ENCODE data around the gene PPP1R37.
A peak's percentile ranks its signal among the peaks of the same experiment; 100 is the strongest.

Gene PPP1R37

DNA sequence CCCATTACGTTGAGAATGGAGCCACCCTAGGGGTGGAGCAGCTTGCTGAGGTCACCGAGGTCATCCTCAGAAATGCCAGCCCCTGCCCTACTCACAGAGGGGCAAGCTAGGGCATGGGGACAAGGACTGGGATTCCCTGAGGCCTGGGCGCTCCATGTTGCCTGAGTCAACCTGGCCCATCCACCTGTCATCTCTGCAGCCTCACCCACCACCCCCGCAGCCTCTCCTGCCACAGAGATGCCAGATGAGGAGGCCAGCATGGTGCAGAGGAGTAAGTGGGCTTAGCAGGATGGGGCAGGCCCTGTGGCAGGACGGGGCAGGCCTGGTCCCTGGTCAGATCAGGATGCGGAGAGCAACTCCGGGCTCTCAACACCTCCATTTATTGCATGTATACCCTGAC, 58.3 kb downstream of the PPP1R37 start:
- ChIA-PET CTCF (interaction anchor here (1.4 to 3.1 kb wide), 3 partner anchors 14 to 36 kb away, joined by 3 to 15 read pairs (median 3); no protein-coding TSS in a partner anchor), POLR2A (no interaction called here)
- DNase-seq (ENCODE audit: extremely low spot score): no peak
- TF ChIP-seq, protein P1, sequence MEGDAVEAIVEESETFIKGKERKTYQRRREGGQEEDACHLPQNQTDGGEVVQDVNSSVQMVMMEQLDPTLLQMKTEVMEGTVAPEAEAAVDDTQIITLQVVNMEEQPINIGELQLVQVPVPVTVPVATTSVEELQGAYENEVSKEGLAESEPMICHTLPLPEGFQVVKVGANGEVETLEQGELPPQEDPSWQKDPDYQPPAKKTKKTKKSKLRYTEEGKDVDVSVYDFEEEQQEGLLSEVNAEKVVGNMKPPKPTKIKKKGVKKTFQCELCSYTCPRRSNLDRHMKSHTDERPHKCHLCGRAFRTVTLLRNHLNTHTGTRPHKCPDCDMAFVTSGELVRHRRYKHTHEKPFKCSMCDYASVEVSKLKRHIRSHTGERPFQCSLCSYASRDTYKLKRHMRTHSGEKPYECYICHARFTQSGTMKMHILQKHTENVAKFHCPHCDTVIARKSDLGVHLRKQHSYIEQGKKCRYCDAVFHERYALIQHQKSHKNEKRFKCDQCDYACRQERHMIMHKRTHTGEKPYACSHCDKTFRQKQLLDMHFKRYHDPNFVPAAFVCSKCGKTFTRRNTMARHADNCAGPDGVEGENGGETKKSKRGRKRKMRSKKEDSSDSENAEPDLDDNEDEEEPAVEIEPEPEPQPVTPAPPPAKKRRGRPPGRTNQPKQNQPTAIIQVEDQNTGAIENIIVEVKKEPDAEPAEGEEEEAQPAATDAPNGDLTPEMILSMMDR (IDR thresholded peaks at IDR 0.05; ENCODE audit: control extremely low read depth, extremely low read depth, low read depth, missing control alignments): no peak

DNA sequence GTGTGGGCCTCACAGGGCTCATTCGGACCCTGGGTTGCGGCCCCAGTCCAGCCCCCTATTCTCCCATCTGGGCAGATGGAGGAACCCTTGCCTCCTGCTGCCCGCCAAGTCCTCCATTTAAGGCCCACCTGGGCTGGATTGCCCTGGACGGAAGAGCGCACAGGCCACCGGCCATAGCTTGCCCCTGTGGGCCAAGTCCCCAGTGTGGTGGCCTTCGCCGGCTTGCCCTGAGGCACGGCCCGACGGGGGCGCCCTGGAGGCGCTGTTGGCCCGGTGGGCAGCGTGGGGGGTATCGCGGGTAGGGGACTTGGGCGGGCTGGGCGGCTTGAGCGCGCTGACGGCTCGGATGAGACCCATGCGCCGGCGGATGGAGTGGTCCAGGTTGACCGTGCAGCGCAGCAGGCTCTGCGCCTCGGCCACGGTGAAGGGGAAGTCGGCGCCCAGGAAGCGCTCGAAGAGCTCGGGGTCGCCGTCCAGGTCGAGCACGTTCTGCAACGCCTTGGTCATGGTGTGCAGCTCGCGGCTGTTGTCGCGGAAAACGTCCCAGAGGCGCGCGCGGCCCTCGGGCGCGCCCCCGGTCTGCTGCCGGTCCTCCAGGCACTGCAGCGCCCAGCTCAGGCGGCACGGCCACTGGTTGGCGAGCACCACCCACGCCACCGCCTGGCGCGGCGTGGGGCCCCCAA, 59.0 kb downstream of the PPP1R37 start:
- TF ChIP-seq, protein P1 (IDR thresholded peaks at IDR 0.05; ENCODE audit: control extremely low read depth, extremely low read depth, low read depth, missing control alignments): no peak
- ChIA-PET POLR2A (no interaction called here), CTCF (interaction anchor here (1.0 to 3.1 kb wide), 5 partner anchors 8 to 35 kb away, joined by 3 to 15 read pairs (median 6); partner anchors contain the start of genes BLOC1S3 and TRAPPC6A)
- no peak for DNase-seq (ENCODE audit: extremely low spot score)

DNA sequence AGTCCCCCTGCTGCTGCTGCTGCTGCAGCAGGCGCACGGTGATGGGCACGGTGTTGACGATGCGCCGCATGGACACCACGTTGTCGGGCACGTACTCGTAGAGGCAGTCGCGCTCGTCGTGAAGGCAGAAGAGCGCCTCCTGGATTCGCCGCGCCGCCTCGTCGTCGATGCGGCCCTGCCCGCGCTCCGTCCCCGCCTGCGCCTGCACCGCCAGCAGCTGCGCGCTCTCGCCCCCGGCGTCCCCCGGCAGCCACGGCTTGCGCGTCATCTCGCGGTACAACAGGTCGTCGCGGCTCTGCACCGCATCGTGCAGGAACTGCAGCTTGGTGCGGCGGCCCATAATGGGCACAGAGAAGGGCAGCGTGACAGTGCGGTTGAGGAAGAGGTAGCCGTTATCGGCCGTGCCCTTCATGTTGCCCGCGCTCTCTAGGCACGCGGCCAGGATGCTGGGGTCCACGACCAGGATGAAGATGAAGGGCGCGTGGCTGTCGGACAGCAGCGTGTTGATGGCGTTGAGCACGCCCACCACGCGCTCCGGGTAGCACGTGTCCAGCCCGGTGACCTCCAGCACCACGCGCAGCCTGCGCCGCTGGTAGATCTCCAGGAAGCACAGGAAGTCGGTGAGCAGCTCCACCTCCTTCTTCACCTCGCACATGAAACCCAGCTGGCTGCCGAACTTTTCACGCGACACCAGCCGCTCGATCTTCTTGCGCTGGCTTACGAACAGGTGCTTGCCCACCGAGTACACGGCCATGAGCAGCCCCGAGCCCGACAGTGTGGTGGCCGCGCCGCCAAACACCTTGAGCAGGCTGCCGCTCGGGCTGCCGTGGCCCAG, 59.7 kb downstream of the PPP1R37 start:
- peak; percentile 60 for DNase-seq (ENCODE audit: extremely low spot score)
- CTCF ChIA-PET: interaction anchor here (1.0 to 3.1 kb wide), 5 partner anchors 9 to 34 kb away, joined by 3 to 15 read pairs (median 6); partner anchors contain the start of genes BLOC1S3 and TRAPPC6A
- POLR2A ChIA-PET: no interaction called here
- TF ChIP-seq, protein P1 (IDR thresholded peaks at IDR 0.05; ENCODE audit: control extremely low read depth, extremely low read depth, low read depth, missing control alignments): no peak

DNA sequence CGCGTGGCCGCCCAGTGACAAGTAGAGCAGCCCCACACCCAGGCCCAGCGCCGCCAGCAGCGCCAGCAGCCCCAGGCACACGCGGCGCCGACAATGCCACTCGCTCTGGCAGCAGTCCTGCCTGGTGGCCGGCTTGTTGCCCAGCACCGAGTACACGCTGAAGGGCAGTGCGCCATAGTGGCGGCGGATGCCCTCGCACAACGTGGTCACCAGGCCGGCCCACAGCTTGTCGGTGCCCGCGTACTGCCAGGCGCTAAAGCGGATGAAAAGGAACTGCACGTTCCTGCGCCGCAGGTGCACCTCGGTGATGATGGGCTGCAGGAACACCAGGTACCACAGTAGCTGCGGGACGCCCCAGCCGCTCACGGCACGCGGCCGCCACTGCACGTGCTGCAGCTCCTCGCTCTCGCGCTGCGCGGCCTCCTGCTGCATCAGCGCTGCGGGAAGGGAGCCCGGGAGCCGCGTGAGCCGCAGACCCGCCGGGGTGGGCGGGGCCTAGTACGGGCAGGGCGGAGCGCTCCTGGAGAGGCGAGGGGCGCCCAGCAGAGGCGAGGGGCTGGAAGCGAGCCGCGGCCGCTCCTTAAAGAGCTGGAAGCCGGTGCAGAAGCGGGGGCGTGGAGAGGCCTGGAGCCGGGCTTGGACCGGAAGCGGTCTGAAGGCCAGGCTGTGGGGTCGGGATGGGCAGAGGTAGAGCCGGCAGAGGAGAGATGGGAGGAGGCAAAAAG, 60.5 kb downstream of the PPP1R37 start:
- POLR2A ChIA-PET: no interaction called here
- TF ChIP-seq, protein P1 (IDR thresholded peaks at IDR 0.05; ENCODE audit: control extremely low read depth, extremely low read depth, low read depth, missing control alignments): no peak
- CTCF ChIA-PET: interaction anchor here (1.0 to 1.9 kb wide), 3 partner anchors 16 to 184 kb away, joined by 3 to 6 read pairs (median 3); partner anchors contain the start of genes BLOC1S3 and TRAPPC6A
- DNase-seq (ENCODE audit: extremely low spot score): no peak

DNA sequence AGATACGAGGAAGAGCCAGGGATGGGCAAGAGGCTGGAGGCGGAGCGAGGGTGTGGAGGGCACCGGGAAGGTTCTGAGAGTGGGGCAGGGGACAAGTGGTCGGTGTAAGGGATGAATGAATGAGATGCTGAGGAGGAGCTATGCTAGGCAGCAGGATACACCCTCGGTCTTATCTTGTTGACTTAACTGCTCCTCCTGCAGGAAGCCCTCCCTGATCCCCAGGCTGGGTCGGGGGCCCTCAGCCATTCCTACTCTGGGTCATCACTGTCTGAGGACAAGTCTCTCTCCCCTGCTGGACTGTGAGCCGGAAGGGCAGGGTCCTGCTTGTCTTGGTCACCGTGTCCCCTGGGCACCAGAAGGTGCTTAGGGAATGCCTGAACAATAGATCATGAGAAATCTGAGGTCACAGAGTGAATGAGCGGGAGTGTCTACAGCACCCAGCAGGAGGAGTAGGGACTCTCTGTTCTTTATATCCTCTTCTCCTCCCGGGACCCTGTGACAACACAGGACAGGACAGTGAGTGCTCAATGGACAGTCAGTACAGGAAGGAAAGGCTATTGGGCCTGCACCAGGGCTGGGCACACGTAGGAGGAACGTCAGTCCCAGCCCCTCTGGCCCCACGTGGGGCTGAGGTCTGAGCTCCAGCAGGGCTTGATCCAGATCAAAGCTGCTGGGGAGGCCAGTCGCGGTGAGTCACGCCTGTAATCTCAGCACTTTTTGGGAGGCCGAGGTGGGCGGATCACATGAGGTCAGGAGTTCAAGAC, 61.3 kb downstream of the PPP1R37 start:
- ChIA-PET CTCF (interaction anchor here (1.0 to 1.9 kb wide), 4 partner anchors 17 to 184 kb away, joined by 3 to 6 read pairs (median 3); partner anchors contain the start of genes BLOC1S3 and TRAPPC6A), POLR2A (interaction anchor here (0.5 kb wide), 1 partner anchor 35 kb away, joined by 4 read pairs; no protein-coding TSS in a partner anchor)
- DNase-seq (ENCODE audit: extremely low spot score): no peak
- TF ChIP-seq, protein P1 (IDR thresholded peaks at IDR 0.05; ENCODE audit: control extremely low read depth, extremely low read depth, low read depth, missing control alignments): no peak

Data from GM10248 (cell line).